ENCODE data around the gene CERS5.

GRCh38 chr12:50109319-50109718 lies 57.9 kb downstream of the CERS5 start:
- TF ChIP-seq CTCF (IDR thresholded peaks at IDR 0.05; ENCODE audit: low read depth, low read length): no peak
- no peak for TF ChIP-seq EZH2phosphoT487 (IDR thresholded peaks at IDR 0.05; ENCODE audit: low read depth)

Measured in OCI-LY3 (cell line).